ENCODE measurements around the gene APOC4.

GRCh38 chr19:44949550-44949949, 7.5 kb downstream of the APOC4 start:
- TF ChIP-seq POLR2A (IDR thresholded peaks at IDR 0.05) (no peak), CTCF (IDR thresholded peaks at IDR 0.05) (no peak)
